Esophagus (tissue), 2 donors: ENCODE results near the gene RND3. TPM values are rescaled to one million over a fixed set of nuclear protein-coding genes. Genes with fewer than 3 reads are reported as not detected.

ENCODE experiments used
- H3K27ac ChIP-seq, 2 donors: one replicate each; pipeline ENCODE4 v1.5.1; 2013; ENCODE audit warnings: low read depth in 2 of 2, mild to moderate bottlenecking in 2 of 2, inconsistent platforms in 1 of 2, low read length in 1 of 2, moderate library complexity in 1 of 2
- H3K27me3 ChIP-seq, 2 donors: one replicate each; pipeline ENCODE4 v1.6.1; 2013; ENCODE audit warnings: low read length in 2 of 2, control low read depth in 1 of 2, mild to moderate bottlenecking in 1 of 2; ENCODE audit not compliant: insufficient read depth in 2 of 2, control insufficient read depth in 1 of 2
- H3K36me3 ChIP-seq, 2 donors: one replicate each; pipeline ENCODE4 v1.6.1; 2013; ENCODE audit warnings: low read length in 1 of 2; ENCODE audit not compliant: control insufficient read depth in 2 of 2, insufficient read depth in 2 of 2
- H3K4me1 ChIP-seq, 2 donors: one replicate each; pipeline ENCODE4 v1.6.1; 2013; ENCODE audit warnings: low read length in 1 of 2; ENCODE audit not compliant: control insufficient read depth in 2 of 2, insufficient read depth in 2 of 2
- H3K4me3 ChIP-seq, 2 donors: one replicate each; pipeline ENCODE4 v1.5.1; 2013; ENCODE audit warnings: low read length in 2 of 2, mild to moderate bottlenecking in 2 of 2, low read depth in 1 of 2, moderate library complexity in 1 of 2
- H3K9me3 ChIP-seq, 2 donors: one replicate each; pipeline ENCODE4 v1.6.1; 2013; ENCODE audit warnings: mild to moderate bottlenecking in 2 of 2, low read depth in 1 of 2, low read length in 1 of 2, moderate library complexity in 1 of 2; ENCODE audit not compliant: control insufficient read depth in 2 of 2, insufficient read depth in 1 of 2
- WGBS, 2 donors: extraction: QIAGEN DNeasy Blood & Tissue Kit; methylation state at CpG; one replicate each; pipeline ENCODE4 v1.1.7; 2013; 5-methylcytosine and 5-hydroxymethylcytosine counted together
- polyA plus RNA-seq, 2 donors: library from polyadenylated mRNA; stranded (reverse); fragments of 200-250 nt; gene quantifications; one replicate each; pipeline ENCODE4 v1.2.3, GENCODE V29; 2013
- donor health status: healthy with polysubstance abuse.
- donor health status: Bipolar disorder and iron deficiency.

RND3 gene
- polyA plus RNA-seq, 2 donors: 47.6 to 151 TPM

GRCh38 chr2:150495001-150495400 lies 7.5 kb upstream of the RND3 start:
- no peaks in the 10 kb centered on the region for H3K27me3 ChIP-seq
- H3K4me3 ChIP-seq: no peak overlapping the region
- no peak overlapping the region for H3K27ac ChIP-seq
- no peaks in the 10 kb centered on the region for H3K4me1 ChIP-seq
- 55 to 69% methylated on average over 2 of the region's 2 CpGs for WGBS, 2 donors
- H3K36me3 ChIP-seq: no peaks in the 10 kb centered on the region
- no peaks in the 10 kb centered on the region for H3K9me3 ChIP-seq

- 64 to 65% methylated on average over 4 of the region's 4 CpGs for WGBS, 2 donors
- Histone ChIP-seq H3K4me3 (no peak overlapping the region), H3K4me1 (no peaks in the 10 kb centered on the region), H3K27me3 (no peaks in the 10 kb centered on the region), H3K36me3 (no peaks in the 10 kb centered on the region), H3K27ac (no peak overlapping the region), H3K9me3 (no peaks in the 10 kb centered on the region)
These were observed 6.9 kb upstream of the RND3 start for GRCh38 chr2:150494234-150494945.

- H3K4me1 ChIP-seq: no peaks in the 10 kb centered on the region
- H3K9me3 ChIP-seq: no peaks in the 10 kb centered on the region
- H3K27me3 ChIP-seq: no peaks in the 10 kb centered on the region
- H3K27ac ChIP-seq: no peak overlapping the region
- no peak overlapping the region for H3K4me3 ChIP-seq
- WGBS, 2 donors: 49 to 58% methylated on average over 2 of the region's 2 CpGs
- no peaks in the 10 kb centered on the region for H3K36me3 ChIP-seq
These were observed 4.5 kb upstream of the RND3 start for GRCh38 chr2:150491943-150492342.

GRCh38 chr2:150491430-150491829 lies 4.0 kb upstream of the RND3 start:
- 58 to 69% methylated on average over 2 of the region's 2 CpGs for WGBS, 2 donors
- no peak overlapping the region for H3K4me3 ChIP-seq
- no peaks in the 10 kb centered on the region for H3K27me3 ChIP-seq
- H3K4me1 ChIP-seq: no peaks in the 10 kb centered on the region
- no peaks in the 10 kb centered on the region for H3K36me3 ChIP-seq
- H3K9me3 ChIP-seq: no peaks in the 10 kb centered on the region
- H3K27ac ChIP-seq: no peak overlapping the region

- Histone ChIP-seq H3K9me3 (no peaks in the 10 kb centered on the region), H3K36me3 (no peaks in the 10 kb centered on the region), H3K4me3 (no peak overlapping the region), H3K27ac (no peak overlapping the region), H3K4me1 (no peaks in the 10 kb centered on the region), H3K27me3 (no peaks in the 10 kb centered on the region)
- 77 to 87% methylated on average over 6 of the region's 6 CpGs for WGBS, 2 donors
These were observed 3.0 kb upstream of the RND3 start for GRCh38 chr2:150490466-150490865.

GRCh38 chr2:150486539-150487484 lies 655 bp downstream of the RND3 start:
- peak overlapping the region; percentile 97 to 100 for H3K27ac ChIP-seq
- no peaks in the 10 kb centered on the region for H3K36me3 ChIP-seq
- WGBS, 2 donors: 1% methylated on average over 43 to 45 of the region's 45 CpGs
- no peaks in the 10 kb centered on the region for H3K27me3 ChIP-seq
- H3K4me3 ChIP-seq: peak overlapping the region; percentile 82 to 97
- H3K4me1 ChIP-seq: no peaks in the 10 kb centered on the region
- H3K9me3 ChIP-seq: no peaks in the 10 kb centered on the region

- H3K4me1 ChIP-seq: no peaks in the 10 kb centered on the region
- H3K4me3 ChIP-seq: peak overlapping the region; percentile 82 to 97
- WGBS, 2 donors: 1 to 2% methylated on average over 57 to 62 of the region's 62 CpGs
- peak overlapping the region; percentile 97 to 100 for H3K27ac ChIP-seq
- H3K9me3 ChIP-seq: no peaks in the 10 kb centered on the region
- no peaks in the 10 kb centered on the region for H3K27me3 ChIP-seq
- H3K36me3 ChIP-seq: no peaks in the 10 kb centered on the region
These were observed 1.5 kb downstream of the RND3 start for GRCh38 chr2:150485871-150486538.

GRCh38 chr2:150485114-150485870 lies 2.2 kb downstream of the RND3 start:
- peak overlapping the region; percentile 82 to 97 for H3K4me3 ChIP-seq
- peak overlapping the region; percentile 97 to 100 for H3K27ac ChIP-seq
- no peaks in the 10 kb centered on the region for H3K9me3 ChIP-seq
- no peaks in the 10 kb centered on the region for H3K4me1 ChIP-seq
- H3K27me3 ChIP-seq: no peaks in the 10 kb centered on the region
- 2 to 3% methylated on average over 43 of the region's 43 CpGs for WGBS, 2 donors
- no peaks in the 10 kb centered on the region for H3K36me3 ChIP-seq

- 22 to 23% methylated on average over 7 of the region's 7 CpGs for WGBS, 2 donors
- Histone ChIP-seq H3K4me3 (peak overlapping the region; percentile 82 to 97), H3K4me1 (no peaks in the 10 kb centered on the region), H3K27me3 (no peaks in the 10 kb centered on the region), H3K9me3 (no peaks in the 10 kb centered on the region), H3K36me3 (no peaks in the 10 kb centered on the region), H3K27ac (peak overlapping the region; percentile 97 to 100)
These were observed 2.9 kb downstream of the RND3 start for GRCh38 chr2:150484461-150485021.
